ENCODE data around the gene DNAH9.
A peak's percentile ranks its signal among the peaks of the same experiment; 100 is the strongest.

DNAH9 gene

DNA sequence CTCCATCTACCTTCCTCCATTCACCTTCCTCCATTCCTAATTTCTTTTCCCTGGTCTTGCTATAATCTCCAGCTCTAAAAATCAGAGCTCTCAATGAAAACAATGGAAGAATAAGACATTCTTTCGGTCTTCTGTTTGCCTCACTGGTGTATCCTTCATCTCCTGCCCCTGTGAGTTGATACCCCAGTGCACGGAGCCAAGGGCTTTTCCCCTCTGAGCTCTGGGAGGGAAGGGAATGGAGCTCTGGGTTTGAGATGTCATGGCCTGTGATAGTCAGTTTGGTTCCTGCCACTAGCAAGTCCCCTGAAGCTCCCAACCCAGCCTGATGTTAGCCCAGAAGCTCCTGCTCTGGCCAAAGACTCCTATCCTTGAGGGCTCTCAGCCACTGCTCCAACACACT, 36.6 kb upstream of the DNAH9 start:
- Histone ChIP-seq H2BK5ac (ENCODE audit: low read length) (no peak overlapping the region), H3K27ac (ENCODE audit: low read depth, low read length) (no peak overlapping the region), H2AK5ac (ENCODE audit: low read length) (no peak overlapping the region), H3K36me3 (ENCODE audit: control insufficient read depth, insufficient read depth, low read length) (no peaks in the 10 kb centered on the region), H3K27me3 (ENCODE audit: insufficient read depth, low read length, poor library complexity) (no peaks in the 10 kb centered on the region), H2BK120ac (ENCODE audit: low read depth, low read length) (no peak overlapping the region), H3K4me2 (ENCODE audit: low read length) (no peak overlapping the region), H2BK15ac (replicated peaks; ENCODE audit: low read depth) (no peak overlapping the region), H3K79me2 (ENCODE audit: control insufficient read depth, insufficient read depth, low read length) (no peaks in the 10 kb centered on the region), H3K4me3 (ENCODE audit: low read length) (no peak overlapping the region), H3K4me1 (ENCODE audit: control insufficient read depth, low read depth, low read length) (peaks cover 3% of the 10 kb centered on the region), H3K79me1 (ENCODE audit: low read length) (no peaks in the 10 kb centered on the region), H3K23ac (ENCODE audit: low read length) (no peak overlapping the region), H4K8ac (ENCODE audit: low read depth, low read length) (no peak overlapping the region), H3K4ac (ENCODE audit: low read depth, low read length) (no peak overlapping the region), H4K5ac (ENCODE audit: low read length) (no peak overlapping the region), H3K18ac (ENCODE audit: low read length) (no peak overlapping the region), H3K56ac (ENCODE audit: low read length) (no peak overlapping the region), H3K9ac (ENCODE audit: low read length) (no peak overlapping the region)
- WGBS (ENCODE audit: extremely low coverage, insufficient coverage, low lambda C conversion rate): no CpG with 5 or more reads among the region's 2 CpGs
- DNase-seq: no peak

DNA sequence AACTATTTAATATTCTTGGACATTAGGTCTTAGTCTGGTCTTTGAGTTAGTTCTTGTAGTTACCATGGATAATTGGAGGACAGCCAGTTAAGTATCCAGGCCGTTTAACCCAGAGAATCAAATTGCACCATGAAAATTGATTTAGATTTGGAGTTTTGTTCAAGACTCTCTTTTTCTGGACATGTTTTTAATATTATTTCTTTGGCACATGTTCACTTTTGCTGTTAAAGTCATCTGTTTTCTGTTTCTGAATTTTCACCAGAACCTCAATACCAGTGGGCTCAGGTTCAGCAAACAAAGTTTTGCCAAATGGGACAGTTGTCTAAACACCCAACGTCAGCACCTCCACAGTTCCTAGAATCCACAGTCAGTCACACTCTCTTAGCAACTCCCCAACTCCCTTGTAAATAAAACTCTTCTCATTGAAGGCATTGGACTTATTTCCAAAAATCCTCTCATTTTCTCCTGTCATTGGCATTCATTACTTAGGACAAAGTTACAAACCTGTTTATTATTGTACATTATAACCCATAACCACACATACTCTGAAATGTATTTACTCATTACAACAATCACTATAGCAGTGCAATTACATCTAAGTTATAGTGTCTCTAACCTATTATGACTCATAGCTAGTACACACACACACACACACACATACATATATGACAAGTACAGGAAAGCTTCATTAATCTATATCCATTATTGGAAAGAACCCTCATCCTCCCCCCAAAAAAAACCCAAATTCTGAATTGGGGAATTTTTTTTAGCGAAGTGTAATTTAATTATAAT, 33.5 kb upstream of the DNAH9 start:
- no peak overlapping the region for H3K56ac ChIP-seq (ENCODE audit: low read length)
- H3K27me3 ChIP-seq (ENCODE audit: insufficient read depth, low read length, poor library complexity): no peaks in the 10 kb centered on the region
- H2AK5ac ChIP-seq (ENCODE audit: low read length): no peak overlapping the region
- no peaks in the 10 kb centered on the region for H3K4me1 ChIP-seq (ENCODE audit: control insufficient read depth, low read depth, low read length)
- DNase-seq: no peak
- H4K5ac ChIP-seq (ENCODE audit: low read length): no peak overlapping the region
- H3K36me3 ChIP-seq (ENCODE audit: control insufficient read depth, insufficient read depth, low read length): no peaks in the 10 kb centered on the region
- no peak overlapping the region for H3K4me2 ChIP-seq (ENCODE audit: low read length)
- H3K27ac ChIP-seq (ENCODE audit: low read depth, low read length): no peak overlapping the region
- no peak overlapping the region for H3K4me3 ChIP-seq (ENCODE audit: low read length)
- H3K4ac ChIP-seq (ENCODE audit: low read depth, low read length): no peak overlapping the region
- WGBS (ENCODE audit: extremely low coverage, insufficient coverage, low lambda C conversion rate): no CpG with 5 or more reads among the region's 3 CpGs
- no peak overlapping the region for H2BK120ac ChIP-seq (ENCODE audit: low read depth, low read length)
- no peak overlapping the region for H2BK15ac ChIP-seq (replicated peaks; ENCODE audit: low read depth)
- no peak overlapping the region for H4K8ac ChIP-seq (ENCODE audit: low read depth, low read length)
- no peak overlapping the region for H3K23ac ChIP-seq (ENCODE audit: low read length)
- no peak overlapping the region for H3K18ac ChIP-seq (ENCODE audit: low read length)
- no peaks in the 10 kb centered on the region for H3K79me2 ChIP-seq (ENCODE audit: control insufficient read depth, insufficient read depth, low read length)
- no peak overlapping the region for H2BK5ac ChIP-seq (ENCODE audit: low read length)
- no peak overlapping the region for H3K9ac ChIP-seq (ENCODE audit: low read length)
- H3K79me1 ChIP-seq (ENCODE audit: low read length): no peaks in the 10 kb centered on the region

DNA sequence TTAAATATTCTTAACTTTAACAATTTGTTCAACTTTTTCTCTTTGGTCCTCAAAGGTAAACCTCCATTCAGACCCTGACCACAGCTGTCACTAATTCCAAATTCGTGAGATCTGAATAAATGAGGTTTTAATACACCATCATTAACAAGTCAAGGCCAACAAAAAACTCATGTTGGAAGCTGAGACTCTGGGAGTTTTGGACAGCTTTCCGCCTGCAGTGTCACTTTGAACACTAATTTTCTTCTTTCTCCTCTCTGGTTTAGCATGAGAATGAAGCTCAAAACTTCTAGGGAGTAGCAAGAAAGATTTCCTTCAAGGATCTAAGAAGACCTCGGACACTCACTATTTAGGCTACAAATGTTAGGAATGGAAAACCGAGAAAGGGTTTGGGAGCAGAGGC, 32.7 kb upstream of the DNAH9 start:
- DNase-seq: no peak
- no peak overlapping the region for H3K4me3 ChIP-seq (ENCODE audit: low read length)
- no CpG with 5 or more reads among the region's 4 CpGs for WGBS (ENCODE audit: extremely low coverage, insufficient coverage, low lambda C conversion rate)

DNA sequence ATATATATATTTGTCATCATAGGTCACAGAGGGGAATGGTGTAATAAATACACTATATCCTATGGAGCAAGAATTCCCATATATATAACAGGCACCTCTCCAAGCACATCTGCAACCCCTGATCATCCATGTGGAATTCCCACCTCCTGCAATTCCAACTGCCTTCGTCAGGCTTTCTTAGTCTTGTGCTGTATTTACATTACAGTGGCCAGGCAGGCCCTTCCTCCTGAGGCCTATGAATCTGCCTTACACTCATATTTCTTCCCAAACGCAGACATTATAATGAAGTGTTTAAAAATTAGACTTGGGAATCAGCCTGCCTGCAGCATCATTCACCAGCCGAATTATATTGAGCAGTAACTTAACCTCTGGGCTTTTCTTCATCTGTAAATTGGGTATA, 19.3 kb upstream of the DNAH9 start:
- no peak overlapping the region for H2AK5ac ChIP-seq (ENCODE audit: low read length)
- H3K79me2 ChIP-seq (ENCODE audit: control insufficient read depth, insufficient read depth, low read length): no peaks in the 10 kb centered on the region
- no peaks in the 10 kb centered on the region for H3K36me3 ChIP-seq (ENCODE audit: control insufficient read depth, insufficient read depth, low read length)
- H2BK15ac ChIP-seq (replicated peaks; ENCODE audit: low read depth): no peak overlapping the region
- no peak for DNase-seq
- no peaks in the 10 kb centered on the region for H3K4me1 ChIP-seq (ENCODE audit: control insufficient read depth, low read depth, low read length)
- no peak overlapping the region for H3K9ac ChIP-seq (ENCODE audit: low read length)
- H3K27me3 ChIP-seq (ENCODE audit: insufficient read depth, low read length, poor library complexity): no peaks in the 10 kb centered on the region
- no peak overlapping the region for H3K18ac ChIP-seq (ENCODE audit: low read length)
- H3K27ac ChIP-seq (ENCODE audit: low read depth, low read length): no peak overlapping the region
- no peak overlapping the region for H2BK120ac ChIP-seq (ENCODE audit: low read depth, low read length)
- H4K8ac ChIP-seq (ENCODE audit: low read depth, low read length): no peak overlapping the region
- no peak overlapping the region for H3K23ac ChIP-seq (ENCODE audit: low read length)
- no peak overlapping the region for H3K4ac ChIP-seq (ENCODE audit: low read depth, low read length)
- no peak overlapping the region for H3K56ac ChIP-seq (ENCODE audit: low read length)
- no peak overlapping the region for H3K4me3 ChIP-seq (ENCODE audit: low read length)
- no peak overlapping the region for H4K5ac ChIP-seq (ENCODE audit: low read length)
- no CpG with 5 or more reads among the region's 3 CpGs for WGBS (ENCODE audit: extremely low coverage, insufficient coverage, low lambda C conversion rate)
- no peak overlapping the region for H2BK5ac ChIP-seq (ENCODE audit: low read length)
- H3K4me2 ChIP-seq (ENCODE audit: low read length): no peak overlapping the region
- no peaks in the 10 kb centered on the region for H3K79me1 ChIP-seq (ENCODE audit: low read length)

More for the DNA sequence above, 32.7 kb upstream of the DNAH9 start:
- no peak overlapping the region for H2BK120ac ChIP-seq (ENCODE audit: low read depth, low read length)
- H3K27me3 ChIP-seq (ENCODE audit: insufficient read depth, low read length, poor library complexity): no peaks in the 10 kb centered on the region
- H2AK5ac ChIP-seq (ENCODE audit: low read length): no peak overlapping the region
- no peaks in the 10 kb centered on the region for H3K79me2 ChIP-seq (ENCODE audit: control insufficient read depth, insufficient read depth, low read length)
- H3K4ac ChIP-seq (ENCODE audit: low read depth, low read length): no peak overlapping the region
- H3K4me2 ChIP-seq (ENCODE audit: low read length): no peak overlapping the region
- H3K56ac ChIP-seq (ENCODE audit: low read length): no peak overlapping the region
- no peaks in the 10 kb centered on the region for H3K4me1 ChIP-seq (ENCODE audit: control insufficient read depth, low read depth, low read length)
- no peak overlapping the region for H3K23ac ChIP-seq (ENCODE audit: low read length)
- no peak overlapping the region for H4K5ac ChIP-seq (ENCODE audit: low read length)
- no peak overlapping the region for H2BK15ac ChIP-seq (replicated peaks; ENCODE audit: low read depth)
- H3K9ac ChIP-seq (ENCODE audit: low read length): no peak overlapping the region
- no peak overlapping the region for H4K8ac ChIP-seq (ENCODE audit: low read depth, low read length)
- H3K36me3 ChIP-seq (ENCODE audit: control insufficient read depth, insufficient read depth, low read length): no peaks in the 10 kb centered on the region
- H3K18ac ChIP-seq (ENCODE audit: low read length): no peak overlapping the region
- H3K27ac ChIP-seq (ENCODE audit: low read depth, low read length): no peak overlapping the region
- no peak overlapping the region for H2BK5ac ChIP-seq (ENCODE audit: low read length)
- no peaks in the 10 kb centered on the region for H3K79me1 ChIP-seq (ENCODE audit: low read length)

DNA sequence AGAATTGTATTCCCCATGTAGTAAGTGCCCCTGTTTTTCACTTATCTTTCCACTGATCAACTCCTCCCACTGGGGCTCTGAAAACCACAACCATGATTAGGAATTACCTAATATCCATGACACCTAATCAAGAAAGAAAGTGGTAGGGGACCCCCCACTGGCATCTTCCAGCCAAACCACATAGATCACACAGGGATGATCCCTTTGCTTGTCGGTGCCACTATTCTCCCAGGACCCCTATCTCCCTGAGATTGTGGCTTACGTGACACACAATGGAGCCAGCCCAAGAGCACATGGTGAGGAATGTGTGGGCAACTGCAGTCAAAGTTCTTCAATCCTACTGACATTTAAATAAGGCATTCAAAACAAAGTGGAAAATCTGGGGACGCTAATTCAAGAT, 17.6 kb upstream of the DNAH9 start:
- no peak overlapping the region for H3K4me3 ChIP-seq (ENCODE audit: low read length)
- no peak overlapping the region for H3K4me2 ChIP-seq (ENCODE audit: low read length)
- H4K5ac ChIP-seq (ENCODE audit: low read length): no peak overlapping the region
- no peak overlapping the region for H3K18ac ChIP-seq (ENCODE audit: low read length)
- H3K27me3 ChIP-seq (ENCODE audit: insufficient read depth, low read length, poor library complexity): no peaks in the 10 kb centered on the region
- H3K56ac ChIP-seq (ENCODE audit: low read length): no peak overlapping the region
- no peak overlapping the region for H2BK15ac ChIP-seq (replicated peaks; ENCODE audit: low read depth)
- no peak overlapping the region for H3K9ac ChIP-seq (ENCODE audit: low read length)
- no peak overlapping the region for H3K27ac ChIP-seq (ENCODE audit: low read depth, low read length)
- no peak overlapping the region for H2BK5ac ChIP-seq (ENCODE audit: low read length)
- no peaks in the 10 kb centered on the region for H3K4me1 ChIP-seq (ENCODE audit: control insufficient read depth, low read depth, low read length)
- no peak overlapping the region for H4K8ac ChIP-seq (ENCODE audit: low read depth, low read length)
- H3K79me2 ChIP-seq (ENCODE audit: control insufficient read depth, insufficient read depth, low read length): no peaks in the 10 kb centered on the region
- peak; percentile 70 for DNase-seq
- WGBS (ENCODE audit: extremely low coverage, insufficient coverage, low lambda C conversion rate): no CpG with 5 or more reads among the region's 3 CpGs
- no peak overlapping the region for H2BK120ac ChIP-seq (ENCODE audit: low read depth, low read length)
- H3K23ac ChIP-seq (ENCODE audit: low read length): no peak overlapping the region
- H3K4ac ChIP-seq (ENCODE audit: low read depth, low read length): no peak overlapping the region
- H3K36me3 ChIP-seq (ENCODE audit: control insufficient read depth, insufficient read depth, low read length): no peaks in the 10 kb centered on the region
- no peak overlapping the region for H2AK5ac ChIP-seq (ENCODE audit: low read length)
- no peaks in the 10 kb centered on the region for H3K79me1 ChIP-seq (ENCODE audit: low read length)

DNA sequence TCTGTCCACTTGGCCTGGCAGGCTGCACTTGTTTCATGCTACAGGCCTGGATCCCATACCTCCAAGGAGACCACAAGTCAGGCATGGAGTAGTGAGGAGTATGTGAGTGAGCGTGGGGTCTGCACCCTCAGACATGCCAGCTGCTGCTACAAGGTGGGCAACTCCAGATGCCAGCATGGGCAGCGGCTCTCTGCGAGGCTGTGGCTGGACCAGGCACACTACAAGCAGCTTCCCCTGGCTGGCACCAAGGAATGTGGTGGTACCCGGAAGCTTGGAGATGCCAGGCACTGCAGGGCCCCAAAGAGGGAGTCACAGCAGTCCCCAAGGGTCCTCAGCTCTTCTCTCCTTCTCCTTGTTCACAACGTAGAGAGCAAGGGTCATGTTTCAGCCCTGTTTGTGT, 16.1 kb upstream of the DNAH9 start:
- no peak overlapping the region for H2BK15ac ChIP-seq (replicated peaks; ENCODE audit: low read depth)
- H2BK120ac ChIP-seq (ENCODE audit: low read depth, low read length): no peak overlapping the region
- no peak overlapping the region for H3K18ac ChIP-seq (ENCODE audit: low read length)
- H3K36me3 ChIP-seq (ENCODE audit: control insufficient read depth, insufficient read depth, low read length): no peaks in the 10 kb centered on the region
- no CpG with 5 or more reads among the region's 5 CpGs for WGBS (ENCODE audit: extremely low coverage, insufficient coverage, low lambda C conversion rate)
- no peak overlapping the region for H3K9ac ChIP-seq (ENCODE audit: low read length)
- no peak overlapping the region for H4K8ac ChIP-seq (ENCODE audit: low read depth, low read length)
- no peak overlapping the region for H3K4ac ChIP-seq (ENCODE audit: low read depth, low read length)
- no peak overlapping the region for H2AK5ac ChIP-seq (ENCODE audit: low read length)
- no peak overlapping the region for H3K4me3 ChIP-seq (ENCODE audit: low read length)
- no peaks in the 10 kb centered on the region for H3K27me3 ChIP-seq (ENCODE audit: insufficient read depth, low read length, poor library complexity)
- H2BK5ac ChIP-seq (ENCODE audit: low read length): no peak overlapping the region
- no peak overlapping the region for H3K4me2 ChIP-seq (ENCODE audit: low read length)
- no peak overlapping the region for H3K56ac ChIP-seq (ENCODE audit: low read length)
- no peaks in the 10 kb centered on the region for H3K4me1 ChIP-seq (ENCODE audit: control insufficient read depth, low read depth, low read length)
- no peak overlapping the region for H3K27ac ChIP-seq (ENCODE audit: low read depth, low read length)
- H4K5ac ChIP-seq (ENCODE audit: low read length): no peak overlapping the region
- no peaks in the 10 kb centered on the region for H3K79me2 ChIP-seq (ENCODE audit: control insufficient read depth, insufficient read depth, low read length)
- H3K23ac ChIP-seq (ENCODE audit: low read length): no peak overlapping the region
- DNase-seq: no peak
- no peaks in the 10 kb centered on the region for H3K79me1 ChIP-seq (ENCODE audit: low read length)

All from mesendoderm (in vitro differentiated cells).